GM23338 (cell line): ENCODE results near the gene MMP28. TPM values are rescaled to one million over a fixed set of nuclear protein-coding genes. Genes with fewer than 3 reads are reported as not detected.

Experiments used
- ATAC-seq: fragments of 200-7000 bp; cut with Tn5 transposase; 3 replicates; pipeline ENCODE4 v1.9.1; 2020
- DNase-seq: peaks from one replicate; pipeline ENCODE4 v3.0.0-alpha.2; 2015; ENCODE audit warnings: low spot score
- H2AFZ ChIP-seq: fragments of 200-600 bp; sonication (generic); 2 replicates; pipeline ENCODE4 v1.8.0; 2016; ENCODE audit warnings: antibody characterized with exemption, mild to moderate bottlenecking, moderate library complexity
- H3F3A ChIP-seq: fragments of 200-600 bp; sonication (generic); replicated peaks from 2 replicates; pipeline ENCODE4 v1.8.0; 2017; ENCODE audit warnings: antibody characterized with exemption, mixed run types, low read depth
- H3K27ac ChIP-seq: fragments of 200-600 bp; sonication (generic); 2 replicates; pipeline ENCODE4 v1.6.1; 2016; ENCODE audit warnings: low read depth
- H3K27me3 ChIP-seq: fragments of 200-600 bp; sonication (generic); 2 replicates; pipeline ENCODE4 v1.8.0; 2016; ENCODE audit warnings: mild to moderate bottlenecking, mixed run types, moderate library complexity; ENCODE audit not compliant: insufficient read depth
- H3K36me3 ChIP-seq: fragments of 200-600 bp; sonication (generic); 2 replicates; pipeline ENCODE4 v1.8.0; 2016; ENCODE audit warnings: mild to moderate bottlenecking; ENCODE audit not compliant: insufficient read depth
- H3K4me1 ChIP-seq: fragments of 200-600 bp; sonication (generic); 2 replicates; pipeline ENCODE4 v1.8.0; 2016; ENCODE audit warnings: mild to moderate bottlenecking, moderate library complexity; ENCODE audit not compliant: insufficient read depth
- H3K4me2 ChIP-seq: fragments of 200-600 bp; sonication (generic); 2 replicates; pipeline ENCODE4 v1.7.1; 2017; ENCODE audit warnings: mixed run types
- H3K4me3 ChIP-seq: fragments of 200-600 bp; sonication (generic); 2 replicates; pipeline ENCODE4 v1.6.1; 2016; ENCODE audit warnings: mixed run types
- H3K79me2 ChIP-seq: fragments of 200-600 bp; sonication (generic); replicated peaks from 2 replicates; pipeline ENCODE4 v1.8.0; 2017; ENCODE audit warnings: mild to moderate bottlenecking; ENCODE audit not compliant: insufficient read depth
- H3K9me2 ChIP-seq: fragments of 200-600 bp; sonication (generic); 2 replicates; pipeline ENCODE4 v1.8.0; 2017; ENCODE audit not compliant: insufficient read depth
- H4K20me1 ChIP-seq: fragments of 200-600 bp; sonication (generic); replicated peaks from 2 replicates; pipeline ENCODE4 v1.8.0; 2017; ENCODE audit warnings: mild to moderate bottlenecking; ENCODE audit not compliant: insufficient read depth
- H3K27ac Mint-ChIP-seq: 2 replicates; pipeline ENCODE4 v1.8.0; 2020; ENCODE audit warnings: inconsistent platforms, mild to moderate bottlenecking, moderate library complexity, mixed read lengths
- H3K27me3 Mint-ChIP-seq: 3 replicates; pipeline ENCODE4 v1.8.0; 2022; ENCODE audit warnings: low read depth, mild to moderate bottlenecking, moderate library complexity, mixed read lengths, inconsistent platforms; ENCODE audit not compliant: insufficient read depth, poor library complexity
- H3K36me3 Mint-ChIP-seq: 3 replicates; pipeline ENCODE4 v1.8.0; 2021; ENCODE audit warnings: low read depth, mild to moderate bottlenecking, inconsistent platforms, moderate library complexity, mixed read lengths
- H3K4me1 Mint-ChIP-seq: 3 replicates; pipeline ENCODE4 v1.8.0; 2020; ENCODE audit warnings: mild to moderate bottlenecking, inconsistent platforms, mixed read lengths
- H3K4me3 Mint-ChIP-seq: 3 replicates; pipeline ENCODE4 v1.8.0; 2021; ENCODE audit warnings: moderate library complexity, mild to moderate bottlenecking, inconsistent platforms, mixed read lengths
- H3K9me3 Mint-ChIP-seq: 3 replicates; pipeline ENCODE4 v1.8.0; 2020; ENCODE audit warnings: moderate library complexity, mild to moderate bottlenecking, inconsistent platforms, mixed read lengths
- CREB1 ChIP-seq: fragments of 250-450 bp; sonication (Bioruptor Pico); IDR thresholded peaks from 2 replicates; pipeline ENCODE4 v1.5.0; 2020; ENCODE audit warnings: low read depth, mild to moderate bottlenecking, moderate library complexity
- EZH2 ChIP-seq: fragments of 200-600 bp; sonication (generic); IDR thresholded peaks from one replicate; pipeline ENCODE4 v1.8.0; 2017; ENCODE audit warnings: antibody characterized with exemption, mild to moderate bottlenecking, low read depth; ENCODE audit not compliant: unreplicated experiment
- EZH2phosphoT487 ChIP-seq: fragments of 200-600 bp; sonication (generic); IDR thresholded peaks from one replicate; pipeline ENCODE4 v1.8.1; 2018; ENCODE audit warnings: antibody characterized with exemption; ENCODE audit not compliant: unreplicated experiment
- JUNB ChIP-seq: IDR thresholded peaks from one replicate; pipeline ENCODE4 v1.6.1; 2016; ENCODE audit warnings: antibody characterized with exemption; ENCODE audit not compliant: unreplicated experiment
- NANOG ChIP-seq: IDR thresholded peaks from 2 replicates; pipeline ENCODE4 v1.6.1; 2016; ENCODE audit warnings: antibody characterized with exemption, borderline replicate concordance
- POLR2AphosphoS5 ChIP-seq: IDR thresholded peaks from 2 replicates; pipeline ENCODE4 v1.6.1; 2016; ENCODE audit warnings: antibody characterized with exemption, low read depth
- STAT1 ChIP-seq: IDR thresholded peaks from one replicate; pipeline ENCODE4 v1.6.1; 2016; ENCODE audit warnings: antibody characterized with exemption; ENCODE audit not compliant: unreplicated experiment
- ZNF114 ChIP-seq: fragments of 250-450 bp; sonication (Bioruptor Pico); IDR thresholded peaks from 2 replicates; pipeline ENCODE4 v1.5.0; 2020; ENCODE audit warnings: mild to moderate bottlenecking, moderate library complexity
- ZNF331 ChIP-seq: fragments of 250-450 bp; sonication (Bioruptor Pico); IDR thresholded peaks from 2 replicates; pipeline ENCODE4 v1.5.0; 2020; ENCODE audit warnings: low read depth, mild to moderate bottlenecking, moderate library complexity
- polyA plus RNA-seq: library from polyadenylated mRNA; unstranded; fragments of >200 nt; fragmentation: Nextera tagmentation; extraction: Ambion mirVana; gene quantifications from 2 replicates; pipeline ENCODE4 v1.2.1, GENCODE V29; 2016
- total RNA-seq: library from RNA; depleted of rRNA; stranded (reverse); fragments of >200 nt; shearing (Covaris generic); gene quantifications from 2 replicates; pipeline ENCODE4 v1.2.3, GENCODE V29; 2014
- TF ChIP-seq, protein P1 (sequence below): fragments of 250-450 bp; sonication (Bioruptor Pico); IDR thresholded peaks from 2 replicates; pipeline ENCODE4 v1.5.0; 2020; ENCODE audit warnings: mild to moderate bottlenecking, moderate library complexity
- TF ChIP-seq, protein P2 (sequence below): IDR thresholded peaks from 2 replicates; pipeline ENCODE4 v1.6.1; 2016; ENCODE audit warnings: antibody characterized with exemption
- TF ChIP-seq, protein P3 (sequence below), 2 experiments: fragments of 200-600 bp in 1 of 2; sonication (generic) in 1 of 2; conservative IDR thresholded peaks; 2 replicates each; pipeline versions ENCODE4 v1.5.1 to v1.6.1; 2016 to 2017; ENCODE audit warnings: antibody characterized with exemption in 2 of 2, low read depth in 2 of 2, mild to moderate bottlenecking in 2 of 2, moderate library complexity in 1 of 2
- TF ChIP-seq, protein P4 (sequence below): IDR thresholded peaks from one replicate; pipeline ENCODE4 v1.6.1; 2018; ENCODE audit warnings: antibody characterized with exemption; ENCODE audit not compliant: unreplicated experiment

The MMP28 gene
- total and polyA plus RNA-seq, 2 experiments from 2014 or later, result not detected

DNA sequence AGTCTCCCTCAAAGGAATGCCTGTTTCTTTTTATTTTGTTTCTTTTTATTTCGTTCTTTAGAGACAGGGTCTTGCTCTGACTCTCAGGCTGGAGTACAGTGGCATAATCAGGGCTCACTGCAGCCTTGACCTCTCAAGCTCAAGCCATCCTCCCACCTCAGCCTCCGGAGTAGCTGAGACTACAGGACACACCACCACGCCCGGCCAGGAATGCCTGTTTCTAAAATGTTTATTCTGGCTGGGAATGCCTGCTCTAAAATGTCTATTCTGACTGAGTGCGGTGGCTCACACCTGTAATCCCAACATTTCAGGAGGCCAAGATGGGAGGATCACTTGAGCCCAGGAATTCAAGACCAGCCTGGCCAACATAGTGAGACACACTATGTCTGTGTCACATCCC, 2.5 kb upstream of the MMP28 start:
- no peak for ATAC-seq
- Histone ChIP-seq H3K79me2 (no peaks in the 10 kb centered on the region), H4K20me1 (no peaks in the 10 kb centered on the region), H3K27ac (no peak overlapping the region), H3K27me3 (peaks cover 56% of the 10 kb centered on the region), H3F3A (peaks cover 11% of the 10 kb centered on the region), H3K4me3 (no peak overlapping the region), H3K36me3 (no peaks in the 10 kb centered on the region), H3K4me1 (0 out of 2 replicates have a peak, but pooled peaks cover 5% of the 10 kb centered on the region), H3K9me2 (no peaks in the 10 kb centered on the region), H3K4me2 (no peak overlapping the region), H2AFZ (no peak overlapping the region)
- no peaks in the 10 kb centered on the region for H3K9me3 Mint-ChIP-seq
- H3K4me1 Mint-ChIP-seq, result peaks cover 10% of the 10 kb centered on the region; the same call in 2 of the 3 replicates
- TF ChIP-seq ZNF114, result no peak
- TF ChIP-seq EZH2phosphoT487, result no peak
- TF ChIP-seq NANOG, result no peak
- no peak for TF ChIP-seq CREB1
- TF ChIP-seq, protein P1, sequence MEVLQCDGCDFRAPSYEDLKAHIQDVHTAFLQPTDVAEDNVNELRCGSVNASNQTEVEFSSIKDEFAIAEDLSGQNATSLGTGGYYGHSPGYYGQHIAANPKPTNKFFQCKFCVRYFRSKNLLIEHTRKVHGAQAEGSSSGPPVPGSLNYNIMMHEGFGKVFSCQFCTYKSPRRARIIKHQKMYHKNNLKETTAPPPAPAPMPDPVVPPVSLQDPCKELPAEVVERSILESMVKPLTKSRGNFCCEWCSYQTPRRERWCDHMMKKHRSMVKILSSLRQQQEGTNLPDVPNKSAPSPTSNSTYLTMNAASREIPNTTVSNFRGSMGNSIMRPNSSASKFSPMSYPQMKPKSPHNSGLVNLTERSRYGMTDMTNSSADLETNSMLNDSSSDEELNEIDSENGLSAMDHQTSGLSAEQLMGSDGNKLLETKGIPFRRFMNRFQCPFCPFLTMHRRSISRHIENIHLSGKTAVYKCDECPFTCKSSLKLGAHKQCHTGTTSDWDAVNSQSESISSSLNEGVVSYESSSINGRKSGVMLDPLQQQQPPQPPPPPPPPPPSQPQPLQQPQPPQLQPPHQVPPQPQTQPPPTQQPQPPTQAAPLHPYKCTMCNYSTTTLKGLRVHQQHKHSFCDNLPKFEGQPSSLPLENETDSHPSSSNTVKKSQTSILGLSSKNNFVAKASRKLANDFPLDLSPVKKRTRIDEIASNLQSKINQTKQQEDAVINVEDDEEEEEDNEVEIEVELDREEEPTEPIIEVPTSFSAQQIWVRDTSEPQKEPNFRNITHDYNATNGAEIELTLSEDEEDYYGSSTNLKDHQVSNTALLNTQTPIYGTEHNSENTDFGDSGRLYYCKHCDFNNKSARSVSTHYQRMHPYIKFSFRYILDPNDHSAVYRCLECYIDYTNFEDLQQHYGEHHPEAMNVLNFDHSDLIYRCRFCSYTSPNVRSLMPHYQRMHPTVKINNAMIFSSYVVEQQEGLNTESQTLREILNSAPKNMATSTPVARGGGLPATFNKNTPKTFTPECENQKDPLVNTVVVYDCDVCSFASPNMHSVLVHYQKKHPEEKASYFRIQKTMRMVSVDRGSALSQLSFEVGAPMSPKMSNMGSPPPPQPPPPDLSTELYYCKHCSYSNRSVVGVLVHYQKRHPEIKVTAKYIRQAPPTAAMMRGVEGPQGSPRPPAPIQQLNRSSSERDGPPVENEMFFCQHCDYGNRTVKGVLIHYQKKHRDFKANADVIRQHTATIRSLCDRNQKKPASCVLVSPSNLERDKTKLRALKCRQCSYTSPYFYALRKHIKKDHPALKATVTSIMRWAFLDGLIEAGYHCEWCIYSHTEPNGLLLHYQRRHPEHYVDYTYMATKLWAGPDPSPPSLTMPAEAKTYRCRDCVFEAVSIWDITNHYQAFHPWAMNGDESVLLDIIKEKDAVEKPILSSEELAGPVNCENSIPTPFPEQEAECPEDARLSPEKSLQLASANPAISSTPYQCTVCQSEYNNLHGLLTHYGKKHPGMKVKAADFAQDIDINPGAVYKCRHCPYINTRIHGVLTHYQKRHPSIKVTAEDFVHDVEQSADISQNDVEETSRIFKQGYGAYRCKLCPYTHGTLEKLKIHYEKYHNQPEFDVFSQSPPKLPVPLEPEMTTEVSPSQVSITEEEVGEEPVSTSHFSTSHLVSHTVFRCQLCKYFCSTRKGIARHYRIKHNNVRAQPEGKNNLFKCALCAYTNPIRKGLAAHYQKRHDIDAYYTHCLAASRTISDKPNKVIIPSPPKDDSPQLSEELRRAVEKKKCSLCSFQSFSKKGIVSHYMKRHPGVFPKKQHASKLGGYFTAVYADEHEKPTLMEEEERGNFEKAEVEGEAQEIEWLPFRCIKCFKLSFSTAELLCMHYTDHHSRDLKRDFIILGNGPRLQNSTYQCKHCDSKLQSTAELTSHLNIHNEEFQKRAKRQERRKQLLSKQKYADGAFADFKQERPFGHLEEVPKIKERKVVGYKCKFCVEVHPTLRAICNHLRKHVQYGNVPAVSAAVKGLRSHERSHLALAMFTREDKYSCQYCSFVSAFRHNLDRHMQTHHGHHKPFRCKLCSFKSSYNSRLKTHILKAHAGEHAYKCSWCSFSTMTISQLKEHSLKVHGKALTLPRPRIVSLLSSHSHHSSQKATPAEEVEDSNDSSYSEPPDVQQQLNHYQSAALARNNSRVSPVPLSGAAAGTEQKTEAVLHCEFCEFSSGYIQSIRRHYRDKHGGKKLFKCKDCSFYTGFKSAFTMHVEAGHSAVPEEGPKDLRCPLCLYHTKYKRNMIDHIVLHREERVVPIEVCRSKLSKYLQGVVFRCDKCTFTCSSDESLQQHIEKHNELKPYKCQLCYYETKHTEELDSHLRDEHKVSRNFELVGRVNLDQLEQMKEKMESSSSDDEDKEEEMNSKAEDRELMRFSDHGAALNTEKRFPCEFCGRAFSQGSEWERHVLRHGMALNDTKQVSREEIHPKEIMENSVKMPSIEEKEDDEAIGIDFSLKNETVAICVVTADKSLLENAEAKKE, result no peak
- TF ChIP-seq POLR2AphosphoS5, result no peak
- no peak for TF ChIP-seq EZH2
- TF ChIP-seq STAT1, result no peak
- TF ChIP-seq, protein P2, sequence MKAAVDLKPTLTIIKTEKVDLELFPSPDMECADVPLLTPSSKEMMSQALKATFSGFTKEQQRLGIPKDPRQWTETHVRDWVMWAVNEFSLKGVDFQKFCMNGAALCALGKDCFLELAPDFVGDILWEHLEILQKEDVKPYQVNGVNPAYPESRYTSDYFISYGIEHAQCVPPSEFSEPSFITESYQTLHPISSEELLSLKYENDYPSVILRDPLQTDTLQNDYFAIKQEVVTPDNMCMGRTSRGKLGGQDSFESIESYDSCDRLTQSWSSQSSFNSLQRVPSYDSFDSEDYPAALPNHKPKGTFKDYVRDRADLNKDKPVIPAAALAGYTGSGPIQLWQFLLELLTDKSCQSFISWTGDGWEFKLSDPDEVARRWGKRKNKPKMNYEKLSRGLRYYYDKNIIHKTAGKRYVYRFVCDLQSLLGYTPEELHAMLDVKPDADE, result no peak
- TF ChIP-seq ZNF331 (CRISPR knock-in tag), result no peak
- TF ChIP-seq, protein P3, sequence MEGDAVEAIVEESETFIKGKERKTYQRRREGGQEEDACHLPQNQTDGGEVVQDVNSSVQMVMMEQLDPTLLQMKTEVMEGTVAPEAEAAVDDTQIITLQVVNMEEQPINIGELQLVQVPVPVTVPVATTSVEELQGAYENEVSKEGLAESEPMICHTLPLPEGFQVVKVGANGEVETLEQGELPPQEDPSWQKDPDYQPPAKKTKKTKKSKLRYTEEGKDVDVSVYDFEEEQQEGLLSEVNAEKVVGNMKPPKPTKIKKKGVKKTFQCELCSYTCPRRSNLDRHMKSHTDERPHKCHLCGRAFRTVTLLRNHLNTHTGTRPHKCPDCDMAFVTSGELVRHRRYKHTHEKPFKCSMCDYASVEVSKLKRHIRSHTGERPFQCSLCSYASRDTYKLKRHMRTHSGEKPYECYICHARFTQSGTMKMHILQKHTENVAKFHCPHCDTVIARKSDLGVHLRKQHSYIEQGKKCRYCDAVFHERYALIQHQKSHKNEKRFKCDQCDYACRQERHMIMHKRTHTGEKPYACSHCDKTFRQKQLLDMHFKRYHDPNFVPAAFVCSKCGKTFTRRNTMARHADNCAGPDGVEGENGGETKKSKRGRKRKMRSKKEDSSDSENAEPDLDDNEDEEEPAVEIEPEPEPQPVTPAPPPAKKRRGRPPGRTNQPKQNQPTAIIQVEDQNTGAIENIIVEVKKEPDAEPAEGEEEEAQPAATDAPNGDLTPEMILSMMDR (conservative IDR thresholded peaks at IDR 0.05; ENCODE audit: low read depth in 2 of 2), result no peak
- TF ChIP-seq, protein P4, sequence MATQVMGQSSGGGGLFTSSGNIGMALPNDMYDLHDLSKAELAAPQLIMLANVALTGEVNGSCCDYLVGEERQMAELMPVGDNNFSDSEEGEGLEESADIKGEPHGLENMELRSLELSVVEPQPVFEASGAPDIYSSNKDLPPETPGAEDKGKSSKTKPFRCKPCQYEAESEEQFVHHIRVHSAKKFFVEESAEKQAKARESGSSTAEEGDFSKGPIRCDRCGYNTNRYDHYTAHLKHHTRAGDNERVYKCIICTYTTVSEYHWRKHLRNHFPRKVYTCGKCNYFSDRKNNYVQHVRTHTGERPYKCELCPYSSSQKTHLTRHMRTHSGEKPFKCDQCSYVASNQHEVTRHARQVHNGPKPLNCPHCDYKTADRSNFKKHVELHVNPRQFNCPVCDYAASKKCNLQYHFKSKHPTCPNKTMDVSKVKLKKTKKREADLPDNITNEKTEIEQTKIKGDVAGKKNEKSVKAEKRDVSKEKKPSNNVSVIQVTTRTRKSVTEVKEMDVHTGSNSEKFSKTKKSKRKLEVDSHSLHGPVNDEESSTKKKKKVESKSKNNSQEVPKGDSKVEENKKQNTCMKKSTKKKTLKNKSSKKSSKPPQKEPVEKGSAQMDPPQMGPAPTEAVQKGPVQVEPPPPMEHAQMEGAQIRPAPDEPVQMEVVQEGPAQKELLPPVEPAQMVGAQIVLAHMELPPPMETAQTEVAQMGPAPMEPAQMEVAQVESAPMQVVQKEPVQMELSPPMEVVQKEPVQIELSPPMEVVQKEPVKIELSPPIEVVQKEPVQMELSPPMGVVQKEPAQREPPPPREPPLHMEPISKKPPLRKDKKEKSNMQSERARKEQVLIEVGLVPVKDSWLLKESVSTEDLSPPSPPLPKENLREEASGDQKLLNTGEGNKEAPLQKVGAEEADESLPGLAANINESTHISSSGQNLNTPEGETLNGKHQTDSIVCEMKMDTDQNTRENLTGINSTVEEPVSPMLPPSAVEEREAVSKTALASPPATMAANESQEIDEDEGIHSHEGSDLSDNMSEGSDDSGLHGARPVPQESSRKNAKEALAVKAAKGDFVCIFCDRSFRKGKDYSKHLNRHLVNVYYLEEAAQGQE, result no peak
- TF ChIP-seq JUNB, result no peak
- no peak overlapping the region for H3K4me3 Mint-ChIP-seq
- peaks cover 51% of the 10 kb centered on the region for H3K27me3 Mint-ChIP-seq
- DNase-seq, result no peak
- H3K27ac Mint-ChIP-seq, result no peak overlapping the region
- no peaks in the 10 kb centered on the region; the same call in 2 of the 3 replicates for H3K36me3 Mint-ChIP-seq
